Mesodermal cell (in vitro differentiated cells): ENCODE measurements around the gene SPPL3.
"Not testable (repeated sequence)": the region's sequence is repeated elsewhere in the genome, so short reads cannot be mapped to it uniquely, and the experiment has no call there.

Source experiments
- H3K27ac ChIP-seq: 2 replicates; pipeline ENCODE4 v1.7.0; 2013; ENCODE audit warnings: mild to moderate bottlenecking, low read depth, low read length, moderate library complexity; ENCODE audit not compliant: severe bottlenecking
- H3K36me3 ChIP-seq: 2 replicates; pipeline ENCODE4 v1.7.1; 2013; ENCODE audit warnings: mild to moderate bottlenecking, low read length, moderate library complexity; ENCODE audit not compliant: control insufficient read depth, insufficient read depth
- H3K4me1 ChIP-seq: one replicate; pipeline ENCODE4 v1.7.1; 2013; ENCODE audit warnings: mild to moderate bottlenecking, low read length; ENCODE audit not compliant: insufficient read depth, control insufficient read depth, poor library complexity, severe bottlenecking
- H3K4me3 ChIP-seq: 2 replicates; pipeline ENCODE4 v1.7.0; 2013; ENCODE audit warnings: low read length, control low read depth, mild to moderate bottlenecking; ENCODE audit not compliant: insufficient read depth, poor library complexity, severe bottlenecking; ENCODE audit errors: extremely low read depth
- H3K9me3 ChIP-seq: 2 replicates; pipeline ENCODE4 v1.7.1; 2013; ENCODE audit warnings: mild to moderate bottlenecking, low read length, moderate library complexity; ENCODE audit not compliant: control insufficient read depth
- WGBS, 2 experiments: methylation state at CpG; one replicate each; pipeline ENCODE4 v1.1.5; 2013; ENCODE audit warnings: missing lambda C conversion rate in 2 of 2; ENCODE audit not compliant: insufficient coverage in 2 of 2; 5-methylcytosine and 5-hydroxymethylcytosine counted together

The SPPL3 gene

DNA sequence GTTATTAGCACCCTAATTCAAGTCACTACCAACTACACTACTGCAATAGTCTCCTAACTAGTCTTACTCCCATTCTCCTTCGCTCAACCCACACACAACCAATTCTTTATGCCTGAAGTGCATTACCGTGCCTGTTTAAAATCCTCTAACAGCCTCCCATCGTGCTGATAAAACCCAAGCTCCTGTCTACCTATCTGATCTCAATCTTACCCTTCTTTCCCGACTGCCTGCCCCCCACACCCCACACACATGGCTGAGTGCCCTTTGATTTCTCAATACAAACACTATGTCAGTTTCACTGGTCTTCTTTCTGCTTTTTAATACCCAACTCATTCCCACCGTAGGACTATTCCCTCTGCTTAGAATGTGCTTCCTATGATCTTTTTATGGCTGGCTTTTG is 59.9 kb downstream of the SPPL3 start:
- no peaks in the 10 kb centered on the region for H3K4me1 ChIP-seq
- 91 to 93% methylated on average over 4 of the region's 5 CpGs for WGBS, 2 experiments
- no peak overlapping the region for H3K27ac ChIP-seq
- H3K36me3 ChIP-seq, result no peaks in the 10 kb centered on the region
- H3K9me3 ChIP-seq, result no peaks in the 10 kb centered on the region
- no peak overlapping the region for H3K4me3 ChIP-seq

DNA sequence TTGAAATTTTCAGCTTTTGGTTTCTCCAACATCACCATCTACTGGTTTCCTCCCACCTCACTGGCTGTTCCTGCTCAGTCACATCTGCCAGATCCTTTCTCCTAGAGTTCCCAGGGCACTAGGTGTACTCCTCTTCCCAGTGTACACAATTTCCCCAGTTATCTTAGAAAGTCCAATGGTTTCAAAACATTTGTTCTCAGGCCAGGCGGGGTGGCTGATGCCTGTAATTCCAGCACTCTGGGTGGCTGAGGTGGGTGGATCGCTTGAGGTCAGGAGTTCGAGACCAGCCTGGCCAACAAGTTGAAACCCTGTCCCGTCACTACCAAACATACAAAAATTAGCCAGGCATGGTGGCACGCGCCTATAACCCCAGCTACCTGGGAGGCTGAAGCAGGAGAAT is 60.7 kb downstream of the SPPL3 start:
- no peaks in the 10 kb centered on the region for H3K36me3 ChIP-seq
- H3K4me3 ChIP-seq, result no peak overlapping the region
- no peak overlapping the region for H3K27ac ChIP-seq
- H3K4me1 ChIP-seq, result no peaks in the 10 kb centered on the region
- WGBS, 2 experiments, result 75 to 100% methylated on average over 2 to 4 of the region's 6 CpGs
- no peaks in the 10 kb centered on the region for H3K9me3 ChIP-seq

GRCh38 chr12:120842595-120842994 is 61.6 kb downstream of the SPPL3 start:
- 89 to 100% methylated on average over 2 of the region's 3 CpGs for WGBS, 2 experiments
- no peaks in the 10 kb centered on the region for H3K9me3 ChIP-seq
- no peaks in the 10 kb centered on the region for H3K4me1 ChIP-seq
- no peaks in the 10 kb centered on the region for H3K36me3 ChIP-seq
- no peak overlapping the region for H3K4me3 ChIP-seq
- no peak overlapping the region for H3K27ac ChIP-seq

- no peak overlapping the region for H3K4me3 ChIP-seq
- H3K36me3 ChIP-seq, result no peaks in the 10 kb centered on the region
- H3K4me1 ChIP-seq, result no peaks in the 10 kb centered on the region
- H3K27ac ChIP-seq, result no peak overlapping the region
- H3K9me3 ChIP-seq, result no peaks in the 10 kb centered on the region
- WGBS, 2 experiments, result no CpG with 5 or more reads among the region's 3 CpGs
Measured at GRCh38 chr12:120841525-120841924, 62.6 kb downstream of the SPPL3 start.

GRCh38 chr12:120839503-120839902 is 64.7 kb downstream of the SPPL3 start:
- Histone ChIP-seq H3K27ac (no peak overlapping the region), H3K36me3 (no peaks in the 10 kb centered on the region), H3K9me3 (no peaks in the 10 kb centered on the region), H3K4me1 (peaks cover 6% of the 10 kb centered on the region), H3K4me3 (no peak overlapping the region)
- WGBS, 2 experiments, result 100% methylated on average over 1 of the region's 1 CpG; no CpG with 5 or more reads in 1 of the 2 experiments

DNA sequence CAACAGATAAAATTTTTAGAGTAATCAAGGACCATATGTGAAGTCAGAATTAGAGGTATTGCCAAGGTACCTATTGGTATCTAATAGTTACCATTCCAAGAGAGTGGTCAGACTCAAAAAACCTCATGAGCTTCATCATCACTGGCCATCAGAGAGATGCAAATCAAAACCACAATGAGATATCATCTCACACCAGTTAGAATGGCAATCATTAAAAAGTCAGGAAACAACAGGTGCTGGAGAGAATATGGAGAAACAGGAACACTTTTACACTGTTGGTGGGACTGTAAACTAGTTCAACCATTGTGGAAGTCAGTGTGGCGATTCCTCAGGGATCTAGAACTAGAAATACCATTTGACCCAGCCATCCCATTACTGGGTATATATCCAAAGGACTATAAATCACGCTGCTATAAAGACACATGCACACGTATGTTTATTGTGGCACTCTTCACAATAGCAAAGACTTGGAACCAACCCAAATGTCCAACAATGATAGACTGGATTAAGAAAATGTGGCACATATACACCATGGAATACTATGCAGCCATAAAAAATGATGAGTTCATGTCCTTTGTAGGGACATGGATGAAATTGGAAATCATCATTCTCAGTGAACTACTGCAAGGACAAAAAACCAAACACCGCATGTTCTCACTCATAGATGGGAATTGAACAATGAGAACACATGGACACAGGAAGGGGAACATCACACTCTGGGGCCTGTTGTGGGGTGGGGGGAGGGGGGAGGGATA is 65.4 kb downstream of the SPPL3 start:
- H3K9me3 ChIP-seq, H3K4me1 ChIP-seq, H3K36me3 ChIP-seq, H3K27ac ChIP-seq, H3K4me3 ChIP-seq: not testable (repeated sequence)
- WGBS, 2 experiments, result no CpG with 5 or more reads among the region's 4 CpGs

DNA sequence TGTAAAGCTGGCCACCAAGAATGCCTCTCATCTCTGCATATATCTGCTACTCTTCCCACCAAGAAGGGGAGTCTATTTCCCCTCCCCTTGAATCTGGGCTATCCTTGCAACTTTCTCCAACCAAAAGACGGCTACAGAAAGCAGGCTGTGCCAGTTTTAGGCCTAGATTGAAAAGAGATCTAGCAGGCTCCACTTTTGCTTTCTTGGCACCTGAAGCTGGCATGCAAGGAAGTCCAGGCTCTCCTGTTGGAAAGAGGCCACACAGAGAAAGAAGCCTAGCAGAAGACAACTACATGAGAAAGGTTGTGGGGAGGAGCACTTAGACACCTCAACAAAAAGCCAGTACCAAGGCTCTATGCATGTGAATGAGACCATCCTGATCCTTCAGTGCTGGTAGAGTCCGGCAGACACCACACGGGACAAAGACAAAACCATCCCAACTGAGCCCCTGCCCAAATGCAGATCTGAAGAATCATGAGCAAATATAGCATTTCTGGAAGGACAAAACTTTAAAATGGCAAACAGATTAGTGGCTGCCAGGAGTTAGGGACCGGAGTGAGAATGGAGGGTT is 68.0 kb downstream of the SPPL3 start:
- Histone ChIP-seq H3K4me3 (no peak overlapping the region), H3K4me1 (peaks cover 6% of the 10 kb centered on the region), H3K36me3 (no peaks in the 10 kb centered on the region), H3K27ac (no peak overlapping the region), H3K9me3 (no peaks in the 10 kb centered on the region)
- WGBS, 2 experiments, result 85 to 92% methylated on average over 1 to 4 of the region's 4 CpGs

- Histone ChIP-seq H3K9me3 (no peaks in the 10 kb centered on the region), H3K27ac (no peak overlapping the region), H3K4me1 (peaks cover 6% of the 10 kb centered on the region), H3K36me3 (no peaks in the 10 kb centered on the region), H3K4me3 (no peak overlapping the region)
- no CpG with 5 or more reads among the region's 1 CpG for WGBS, 2 experiments
Measured at GRCh38 chr12:120835657-120836056, 68.5 kb downstream of the SPPL3 start.

DNA sequence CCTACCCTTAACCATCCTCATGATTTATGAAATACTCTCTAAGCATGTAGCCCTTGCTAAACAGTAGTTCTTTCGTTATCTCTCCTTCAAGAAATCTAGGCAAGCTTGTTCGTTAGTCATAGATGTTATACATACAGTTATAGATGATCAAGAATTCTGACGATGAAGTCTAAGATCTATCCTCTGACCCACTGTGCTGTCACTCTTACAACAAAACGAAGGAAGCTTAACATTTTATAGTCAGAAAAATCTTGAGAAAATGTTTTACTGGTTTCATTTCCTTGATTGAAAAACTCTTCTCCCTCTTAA is 68.9 kb downstream of the SPPL3 start:
- no peak overlapping the region for H3K27ac ChIP-seq
- no peaks in the 10 kb centered on the region for H3K9me3 ChIP-seq
- H3K4me3 ChIP-seq, result no peak overlapping the region
- H3K36me3 ChIP-seq, result no peaks in the 10 kb centered on the region
- peaks cover 6% of the 10 kb centered on the region for H3K4me1 ChIP-seq
- WGBS, 2 experiments, result no CpG with 5 or more reads among the region's 4 CpGs

DNA sequence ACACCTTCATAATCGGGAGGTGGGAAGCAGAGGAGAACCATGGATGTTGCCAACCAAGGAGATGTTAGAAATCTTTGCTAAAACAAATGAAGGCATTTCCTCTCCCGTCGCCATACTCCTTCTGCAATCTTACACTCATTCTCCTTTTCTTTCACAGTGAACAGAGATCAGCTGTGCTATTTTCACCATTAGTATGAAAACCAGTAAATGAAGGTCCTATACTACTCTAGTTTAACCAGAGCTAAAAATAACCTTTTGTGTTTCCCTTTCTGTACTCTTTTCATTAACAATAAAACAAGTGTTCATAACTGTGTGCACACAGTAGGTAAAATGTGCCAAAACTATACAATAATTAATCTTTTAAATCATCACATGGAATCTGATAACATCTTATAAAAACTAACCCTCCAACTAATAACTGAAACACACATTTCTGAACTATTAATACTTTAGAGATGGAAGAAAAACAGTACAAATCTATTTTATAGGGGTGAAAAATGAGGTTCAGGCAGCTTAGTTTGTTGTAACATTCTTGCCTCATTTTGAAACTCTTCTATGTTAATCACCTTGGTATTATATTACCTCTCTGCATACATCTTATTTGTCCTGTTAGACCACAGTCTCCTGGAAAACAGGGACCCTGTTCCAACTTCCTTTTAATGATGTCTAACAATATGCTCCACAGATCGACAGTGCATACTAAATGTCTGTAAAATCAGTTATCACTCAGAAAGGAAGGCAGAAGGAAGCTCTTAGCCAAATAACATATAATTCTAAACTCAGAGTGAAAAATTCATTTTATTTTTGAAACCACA is 69.5 kb downstream of the SPPL3 start:
- H3K9me3 ChIP-seq, result no peaks in the 10 kb centered on the region
- no peak overlapping the region for H3K27ac ChIP-seq
- WGBS, 2 experiments, result 83 to 100% methylated on average over 3 of the region's 4 CpGs
- H3K4me1 ChIP-seq, result peaks cover 6% of the 10 kb centered on the region
- no peak overlapping the region for H3K4me3 ChIP-seq
- no peaks in the 10 kb centered on the region for H3K36me3 ChIP-seq

GRCh38 chr12:120833849-120834248 is 70.3 kb downstream of the SPPL3 start:
- no peaks in the 10 kb centered on the region for H3K36me3 ChIP-seq
- no peaks in the 10 kb centered on the region for H3K9me3 ChIP-seq
- no peak overlapping the region for H3K4me3 ChIP-seq
- H3K4me1 ChIP-seq, result peaks cover 6% of the 10 kb centered on the region
- WGBS, 2 experiments, result 80 to 100% methylated on average over 1 of the region's 4 CpGs
- no peak overlapping the region for H3K27ac ChIP-seq
